ENCODE measurements around the gene TOP3A. TPM values are rescaled to one million over a fixed set of nuclear protein-coding genes. Genes with fewer than 3 reads are reported as not detected.

The TOP3A gene
- total RNA-seq, 1 donor from 2014 or later: 21.6 TPM

GRCh38 chr17:18280766-18281371, 33.9 kb downstream of the TOP3A start:
- DNase-seq (ENCODE audit: low read depth, low spot score): no peak

GRCh38 chr17:18280249-18280648, 34.5 kb downstream of the TOP3A start:
- DNase-seq (ENCODE audit: low read depth, low spot score): no peak

- no peak for DNase-seq (ENCODE audit: low read depth, low spot score)
Measured at GRCh38 chr17:18278867-18279266, 35.9 kb downstream of the TOP3A start.

GRCh38 chr17:18277076-18277475, 37.7 kb downstream of the TOP3A start:
- no peak for DNase-seq (ENCODE audit: low read depth, low spot score)

GRCh38 chr17:18270046-18270931, 44.5 kb downstream of the TOP3A start:
- DNase-seq (ENCODE audit: low read depth, low spot score): no peak

GRCh38 chr17:18267927-18268711, 46.7 kb downstream of the TOP3A start:
- no peak for DNase-seq (ENCODE audit: low read depth, low spot score)

GRCh38 chr17:18267366-18267765, 47.4 kb downstream of the TOP3A start:
- DNase-seq (ENCODE audit: low read depth, low spot score): no peak

GRCh38 chr17:18263885-18264682, 50.7 kb downstream of the TOP3A start:
- DNase-seq (ENCODE audit: low read depth, low spot score): no peak

- no peak for DNase-seq (ENCODE audit: low read depth, low spot score)
Measured at GRCh38 chr17:18262641-18263040, 52.2 kb downstream of the TOP3A start.

- DNase-seq (ENCODE audit: low read depth, low spot score): no peak
Measured at GRCh38 chr17:18262111-18262510, 52.7 kb downstream of the TOP3A start.

GRCh38 chr17:18261659-18262058, 53.1 kb downstream of the TOP3A start:
- DNase-seq (ENCODE audit: low read depth, low spot score): no peak

- no peak for DNase-seq (ENCODE audit: low read depth, low spot score)
Measured at GRCh38 chr17:18261146-18261515, 53.7 kb downstream of the TOP3A start.

- DNase-seq (ENCODE audit: low read depth, low spot score): peak; percentile 78
Measured at GRCh38 chr17:18260332-18261145, 54.3 kb downstream of the TOP3A start, which contains the start of gene MIEF2. MIEF2 (plus strand) TSS chr17:18260662; CDS start chr17:18262721, 2,059 bp downstream.

GRCh38 chr17:18259621-18260331, 55.0 kb downstream of the TOP3A start:
- DNase-seq (ENCODE audit: low read depth, low spot score): no peak

GRCh38 chr17:18258356-18259038, 56.3 kb downstream of the TOP3A start, which contains the start of gene FLII:
FLII (minus strand) TSS chr17:18258738; CDS start chr17:18258690, 48 bp downstream.
- no peak for DNase-seq (ENCODE audit: low read depth, low spot score)

GRCh38 chr17:18257982-18258355, 56.8 kb downstream of the TOP3A start:
- DNase-seq (ENCODE audit: low read depth, low spot score): no peak

GRCh38 chr17:18257268-18257981, 57.4 kb downstream of the TOP3A start:
- DNase-seq (ENCODE audit: low read depth, low spot score): no peak

GRCh38 chr17:18256776-18257175, 58.0 kb downstream of the TOP3A start:
- no peak for DNase-seq (ENCODE audit: low read depth, low spot score)

Measured in pulmonary artery endothelial cell (primary cell).